IgD-negative memory B cell (primary cell): Measurements from ENCODE around the gene SQOR. TPM values are rescaled to one million over a fixed set of nuclear protein-coding genes. Genes with fewer than 3 reads are reported as not detected.

Source experiments
- H3K27ac Mint-ChIP-seq, 3 donors: one replicate each; pipeline ENCODE4 v1.8.0; 2020 to 2022; ENCODE audit warnings: mild to moderate bottlenecking in 3 of 3, mixed read lengths in 3 of 3, moderate library complexity in 1 of 3
- H3K27me3 Mint-ChIP-seq: one replicate; pipeline ENCODE4 v1.8.0; 2021; ENCODE audit warnings: mixed read lengths
- H3K36me3 Mint-ChIP-seq: one replicate; pipeline ENCODE4 v1.8.0; 2020; ENCODE audit warnings: mild to moderate bottlenecking, mixed read lengths
- H3K4me1 Mint-ChIP-seq, 3 donors: one replicate each; pipeline ENCODE4 v1.8.0; 2020 to 2022; ENCODE audit warnings: mixed read lengths in 3 of 3, mild to moderate bottlenecking in 1 of 3
- H3K4me3 Mint-ChIP-seq, 4 donors: one replicate each; pipeline ENCODE4 v1.8.0; 2020 to 2022; ENCODE audit warnings: mild to moderate bottlenecking in 4 of 4, mixed read lengths in 4 of 4, moderate library complexity in 3 of 4
- H3K9me3 Mint-ChIP-seq, 3 donors: one replicate each; pipeline ENCODE4 v1.8.0; 2020 to 2021; ENCODE audit warnings: mixed read lengths in 3 of 3, mild to moderate bottlenecking in 1 of 3
- polyA plus RNA-seq: library from polyadenylated mRNA; unstranded; fragments of 300-500 nt; fragmentation: Illumina TruSeq; gene quantifications from one replicate; pipeline ENCODE4 v1.2.3, GENCODE V29; 2021

SQOR gene
- polyA plus RNA-seq = 62.6 TPM

DNA sequence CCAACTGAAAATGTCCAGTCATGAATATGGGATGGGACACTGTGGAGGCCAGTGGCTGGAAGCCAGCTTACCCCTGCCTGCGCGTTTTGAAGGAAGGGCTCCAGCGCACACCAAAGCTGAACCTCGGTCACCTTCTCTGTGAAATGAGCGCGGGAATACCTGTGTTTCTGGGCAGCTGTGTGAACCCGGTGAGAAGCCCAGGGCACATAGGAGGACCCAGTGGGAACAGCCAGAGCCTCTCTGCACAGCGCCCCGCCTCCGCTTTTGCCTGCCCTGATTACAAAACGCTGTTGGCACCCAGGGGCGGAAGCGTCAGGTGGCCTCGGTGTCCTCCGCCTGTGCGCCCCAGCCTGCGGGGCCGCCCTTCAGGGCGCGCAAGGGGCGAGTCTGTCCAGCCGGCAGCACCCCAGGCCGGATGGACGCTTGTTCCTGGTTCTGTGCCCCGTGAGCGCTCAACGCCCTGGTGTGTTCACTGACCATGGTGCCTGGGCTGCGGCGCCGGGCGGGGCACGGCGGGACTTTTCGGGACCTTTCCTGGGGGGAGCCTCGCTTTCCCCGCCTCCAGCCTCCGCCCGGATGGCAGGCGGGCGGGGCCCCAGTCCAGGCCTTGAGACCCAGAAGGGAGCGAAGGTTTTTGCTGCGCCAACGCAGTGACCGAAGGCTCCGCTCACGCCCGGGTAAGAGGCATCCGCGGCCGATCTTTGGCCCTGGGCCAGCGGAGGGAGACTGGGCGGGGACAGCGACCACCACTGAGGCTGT is at the start of gene SQOR:
Gene SQOR, plus strand, starts transcription at position 598 of the 759 bp plus-strand sequence. CDS start 23,895 bp downstream, outside the sequence.
- peak within 1 kb of the TSS; percentile 83 to 95 (median 88) for H3K27ac Mint-ChIP-seq
- peak within 1 kb of the TSS; percentile 96 to 98 (median 97) for H3K4me3 Mint-ChIP-seq
- peaks cover 22 to 36% (median 32%) of the 10 kb centered on the region in 3 donors for H3K4me1 Mint-ChIP-seq
- H3K9me3 Mint-ChIP-seq = no peaks in the 10 kb centered on the region
- H3K27me3 Mint-ChIP-seq = peaks cover 3% of the 10 kb centered on the region
- H3K36me3 Mint-ChIP-seq = peaks cover 6% of the 10 kb centered on the region

GRCh38 chr15:45585069-45585791 is 49.6 kb upstream of the SQOR start:
- peak overlapping the region in 2 of 3 donors; percentile 99 to 100 for H3K27ac Mint-ChIP-seq
- H3K9me3 Mint-ChIP-seq = no peaks in the 10 kb centered on the region
- peak overlapping the region in 2 of 4 donors; percentile 97 to 99 for H3K4me3 Mint-ChIP-seq
- peaks cover 24 to 41% (median 31%) of the 10 kb centered on the region in 3 donors for H3K4me1 Mint-ChIP-seq
- H3K27me3 Mint-ChIP-seq = no peaks in the 10 kb centered on the region
- peaks cover 7% of the 10 kb centered on the region for H3K36me3 Mint-ChIP-seq

DNA sequence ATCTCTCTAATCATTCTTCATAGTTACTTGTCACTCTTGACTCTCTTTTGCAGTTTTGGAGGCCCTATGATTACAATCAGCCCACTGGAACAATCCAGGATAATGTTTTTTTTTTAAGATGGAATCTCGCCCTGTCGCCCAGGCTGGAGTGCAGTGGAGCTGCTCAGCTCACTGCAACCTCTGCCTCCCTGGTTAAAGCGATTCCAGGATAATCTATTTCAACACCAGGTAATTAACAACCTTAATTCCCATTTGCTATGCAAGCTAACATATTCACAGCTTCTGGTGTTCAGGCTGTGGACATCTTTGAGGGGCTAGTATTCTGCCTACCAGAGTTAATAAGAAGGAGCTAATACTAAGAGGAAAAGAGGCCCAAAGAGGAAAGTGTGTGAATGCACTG is 48.7 kb upstream of the SQOR start:
- Mint-ChIP-seq H3K27me3 (no peaks in the 10 kb centered on the region), H3K4me3 (peak overlapping the region; percentile 97 to 100 (median 100)), H3K4me1 (peaks cover 24 to 41% (median 32%) of the 10 kb centered on the region in 3 donors), H3K9me3 (no peaks in the 10 kb centered on the region), H3K36me3 (peaks cover 7% of the 10 kb centered on the region), H3K27ac (peak overlapping the region; percentile 99 to 100 (median 100))

DNA sequence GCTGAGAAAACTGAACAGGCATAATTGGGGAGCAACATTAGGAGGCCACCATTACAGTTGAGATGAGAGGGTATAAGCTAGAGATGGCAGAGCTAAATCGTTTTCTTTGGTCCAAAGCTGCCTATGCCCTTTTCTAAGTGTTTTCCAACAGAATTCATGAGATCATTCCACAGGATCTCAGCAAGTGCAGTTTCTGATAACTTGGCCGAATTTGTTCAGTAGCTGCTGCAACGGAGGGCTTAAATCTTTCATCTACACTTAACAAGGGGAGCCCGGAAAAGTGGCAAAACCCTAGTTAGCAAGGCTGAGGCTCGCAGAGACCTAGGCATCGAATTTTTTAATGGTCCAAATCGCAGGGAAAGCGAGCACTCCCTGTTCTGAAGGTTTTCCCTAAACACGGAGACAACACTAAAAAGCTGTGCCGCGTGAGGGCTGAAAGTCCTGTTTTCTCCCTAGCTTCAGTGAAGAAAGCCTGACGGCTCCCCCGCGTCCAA is 48.2 kb upstream of the SQOR start:
- Mint-ChIP-seq H3K27me3 (no peaks in the 10 kb centered on the region), H3K4me3 (peak overlapping the region; percentile 97 to 100 (median 100)), H3K36me3 (peaks cover 7% of the 10 kb centered on the region), H3K9me3 (no peaks in the 10 kb centered on the region), H3K27ac (peak overlapping the region; percentile 99 to 100 (median 100)), H3K4me1 (peaks cover 27 to 41% (median 34%) of the 10 kb centered on the region in 3 donors)

DNA sequence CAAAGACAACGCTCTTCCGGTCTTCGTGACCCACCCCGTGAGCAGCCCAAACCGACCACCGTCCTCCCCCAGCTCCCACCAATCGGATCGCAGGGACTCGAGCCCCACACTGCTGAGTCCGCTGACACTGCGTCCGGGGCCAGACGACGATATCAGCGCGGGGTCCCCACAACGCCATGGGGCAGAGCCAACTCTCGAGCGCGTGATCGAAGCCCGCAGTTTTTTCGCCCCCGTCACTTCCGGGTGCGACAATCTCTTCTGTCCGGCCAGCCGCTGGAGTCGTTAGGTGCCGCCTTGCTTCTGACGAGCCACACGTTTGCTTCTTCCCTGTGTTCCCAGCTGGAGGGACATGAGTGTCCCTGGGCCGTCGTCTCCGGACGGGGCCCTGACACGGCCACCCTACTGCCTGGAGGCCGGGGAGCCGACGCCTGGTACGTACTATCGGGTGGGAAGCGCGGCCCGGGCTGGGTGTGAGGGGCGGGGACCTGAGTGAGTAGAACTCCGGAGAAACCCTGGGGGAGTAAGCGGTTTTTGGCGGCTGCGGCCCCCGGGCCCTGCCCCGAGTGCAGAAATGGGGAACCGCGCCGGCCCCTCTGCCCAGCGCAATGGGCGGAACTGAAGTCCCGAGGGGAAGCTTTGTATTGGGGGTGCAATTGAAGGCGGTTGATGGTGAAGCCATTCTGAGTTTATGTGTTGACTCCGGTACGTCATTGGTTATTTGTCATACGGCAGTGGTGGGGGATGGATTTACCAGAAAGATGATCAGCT is 47.5 kb upstream of the SQOR start, which contains the start of gene BLOC1S6:
Gene BLOC1S6, plus strand, starts transcription at position 285 of the 768 bp plus-strand sequence. Its CDS starts 65 bp downstream, at position 350.
- Mint-ChIP-seq H3K4me3 (peak within 1 kb of the TSS; percentile 97 to 100 (median 100)), H3K36me3 (peaks cover 7% of the 10 kb centered on the region), H3K9me3 (no peaks in the 10 kb centered on the region), H3K27ac (peak within 1 kb of the TSS; percentile 99 to 100 (median 100)), H3K4me1 (peaks cover 27 to 44% (median 36%) of the 10 kb centered on the region in 3 donors), H3K27me3 (no peaks in the 10 kb centered on the region)

DNA sequence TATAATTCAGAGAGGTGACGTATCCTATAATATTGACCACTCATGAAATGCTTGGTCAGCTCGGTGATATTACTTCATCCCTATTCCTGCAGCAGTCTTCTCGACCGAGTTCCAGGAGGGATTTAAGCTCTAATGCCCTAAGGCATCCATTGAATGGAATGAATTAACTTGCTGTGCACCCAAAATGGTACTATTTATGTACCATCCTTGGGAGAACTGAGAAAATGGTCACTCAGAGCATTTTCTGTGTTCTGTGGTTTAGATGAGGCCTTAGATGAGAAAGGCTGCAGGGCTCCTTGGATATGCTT is 47.0 kb upstream of the SQOR start:
- H3K4me1 Mint-ChIP-seq = peaks cover 30 to 43% (median 36%) of the 10 kb centered on the region in 3 donors
- H3K36me3 Mint-ChIP-seq = peaks cover 7% of the 10 kb centered on the region
- peak overlapping the region; percentile 97 to 100 (median 100) for H3K4me3 Mint-ChIP-seq
- H3K9me3 Mint-ChIP-seq = no peaks in the 10 kb centered on the region
- no peaks in the 10 kb centered on the region for H3K27me3 Mint-ChIP-seq
- peak overlapping the region; percentile 99 to 100 (median 100) for H3K27ac Mint-ChIP-seq

GRCh38 chr15:45588219-45588875 is 46.5 kb upstream of the SQOR start:
- Mint-ChIP-seq H3K4me1 (peaks cover 31 to 43% (median 37%) of the 10 kb centered on the region in 3 donors), H3K36me3 (peaks cover 7% of the 10 kb centered on the region), H3K27me3 (no peaks in the 10 kb centered on the region), H3K27ac (peak overlapping the region; percentile 99 to 100 (median 100)), H3K4me3 (peak overlapping the region; percentile 97 to 100 (median 100)), H3K9me3 (no peaks in the 10 kb centered on the region)

- Mint-ChIP-seq H3K4me3 (peak overlapping the region in 3 of 4 donors; percentile 59 to 97 (median 75)), H3K27me3 (no peaks in the 10 kb centered on the region), H3K4me1 (peaks cover 31 to 50% (median 38%) of the 10 kb centered on the region in 3 donors), H3K36me3 (peaks cover 2% of the 10 kb centered on the region), H3K27ac (peak overlapping the region; percentile 86 to 100 (median 99)), H3K9me3 (no peaks in the 10 kb centered on the region)
These were observed 45.6 kb upstream of the SQOR start for GRCh38 chr15:45589256-45589655.

DNA sequence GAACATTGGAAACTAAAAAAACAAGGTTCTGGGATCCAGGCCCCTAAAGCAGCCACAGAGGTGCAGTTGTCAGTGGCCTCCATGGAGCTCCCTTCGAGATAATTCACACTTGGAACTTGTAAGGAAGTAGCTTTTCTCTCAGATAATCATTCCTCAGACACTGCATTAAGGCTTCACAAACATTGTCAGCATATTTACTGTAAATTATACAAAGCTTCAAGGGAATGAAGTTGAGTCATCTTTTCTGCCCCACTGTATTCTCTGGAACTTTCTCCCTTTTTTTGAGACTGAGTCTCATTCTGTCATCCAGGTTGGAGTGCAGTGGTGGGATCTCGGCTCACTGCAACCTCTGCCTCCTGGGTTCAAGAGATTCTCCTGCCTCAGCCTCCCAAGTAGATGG is 40.5 kb upstream of the SQOR start:
- Mint-ChIP-seq H3K27me3 (no peaks in the 10 kb centered on the region), H3K9me3 (no peaks in the 10 kb centered on the region), H3K4me1 (peaks cover 13 to 18% (median 17%) of the 10 kb centered on the region in 3 donors), H3K4me3 (no peak overlapping the region), H3K27ac (no peak overlapping the region), H3K36me3 (peaks cover 11% of the 10 kb centered on the region)

- Mint-ChIP-seq H3K36me3 (peaks cover 9% of the 10 kb centered on the region), H3K9me3 (no peaks in the 10 kb centered on the region), H3K27ac (no peak overlapping the region), H3K27me3 (no peaks in the 10 kb centered on the region), H3K4me1 (peaks cover 11 to 15% (median 14%) of the 10 kb centered on the region in 3 donors), H3K4me3 (no peak overlapping the region)
These were observed 39.8 kb upstream of the SQOR start for GRCh38 chr15:45594835-45595530.

DNA sequence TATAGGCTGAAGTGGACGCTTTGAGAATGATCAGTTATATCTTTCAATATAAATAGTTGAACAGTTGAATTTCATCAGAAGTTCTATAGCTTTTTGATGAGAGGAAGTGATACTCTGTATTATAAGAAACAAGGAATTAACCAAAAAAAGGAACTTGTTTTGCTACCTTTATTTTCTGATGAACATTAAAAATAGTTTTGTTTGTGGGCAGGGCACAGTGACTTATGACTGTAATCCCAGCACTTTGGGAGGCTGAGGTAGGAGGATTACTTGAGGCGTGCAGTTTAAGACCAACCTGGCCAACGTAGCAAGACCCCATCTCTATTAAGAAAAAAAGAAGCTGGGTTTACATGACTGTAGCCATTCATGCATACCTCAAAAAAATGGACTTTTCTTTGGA is 30.9 kb upstream of the SQOR start:
- H3K4me1 Mint-ChIP-seq = peaks cover 24 to 49% (median 35%) of the 10 kb centered on the region in 3 donors
- H3K27ac Mint-ChIP-seq = peak overlapping the region; percentile 78 to 90 (median 82)
- H3K27me3 Mint-ChIP-seq = no peaks in the 10 kb centered on the region
- H3K9me3 Mint-ChIP-seq = no peaks in the 10 kb centered on the region
- peak overlapping the region in 2 of 4 donors; percentile 81 to 91 for H3K4me3 Mint-ChIP-seq
- H3K36me3 Mint-ChIP-seq = peaks cover 4% of the 10 kb centered on the region

GRCh38 chr15:45604326-45604725 is 30.5 kb upstream of the SQOR start:
- Mint-ChIP-seq H3K9me3 (no peaks in the 10 kb centered on the region), H3K27ac (peak overlapping the region; percentile 78 to 90 (median 82)), H3K36me3 (peaks cover 4% of the 10 kb centered on the region), H3K27me3 (no peaks in the 10 kb centered on the region), H3K4me1 (peaks cover 24 to 49% (median 35%) of the 10 kb centered on the region in 3 donors), H3K4me3 (peak overlapping the region in 2 of 4 donors; percentile 81 to 91)

DNA sequence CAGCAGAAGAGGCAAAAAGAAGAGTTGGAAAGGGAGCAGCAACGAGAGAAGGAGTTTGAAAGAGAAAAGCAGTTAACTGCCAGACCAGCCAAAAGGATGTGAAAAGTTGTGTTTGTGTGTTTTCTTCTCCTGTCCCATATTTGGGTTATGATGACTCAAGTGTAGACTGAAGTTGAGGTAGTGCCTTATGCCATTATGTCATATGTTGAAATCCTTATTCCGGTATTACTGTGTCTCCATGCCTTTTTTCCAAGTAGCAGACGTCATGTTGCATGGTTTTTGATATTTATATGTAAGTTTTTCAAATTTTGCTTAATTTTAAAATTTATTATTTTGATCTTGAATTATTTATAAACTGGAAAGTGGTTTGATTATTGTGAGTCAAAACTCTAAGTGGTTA is 28.4 kb upstream of the SQOR start:
- no peaks in the 10 kb centered on the region for H3K27me3 Mint-ChIP-seq
- H3K27ac Mint-ChIP-seq = peak overlapping the region in 2 of 3 donors; percentile 11 to 64
- no peak overlapping the region for H3K4me3 Mint-ChIP-seq
- H3K36me3 Mint-ChIP-seq = peaks cover 6% of the 10 kb centered on the region
- no peaks in the 10 kb centered on the region for H3K9me3 Mint-ChIP-seq
- H3K4me1 Mint-ChIP-seq = peaks cover 26 to 44% (median 34%) of the 10 kb centered on the region in 3 donors
